Inflammatory macrophage (primary cell): ENCODE results near the gene GDF7.

Experiments used
- DNase-seq, 2 donors: peaks; one replicate each; pipeline ENCODE4 v3.0.0-alpha.2; 2020 to 2022

The GDF7 gene

DNA sequence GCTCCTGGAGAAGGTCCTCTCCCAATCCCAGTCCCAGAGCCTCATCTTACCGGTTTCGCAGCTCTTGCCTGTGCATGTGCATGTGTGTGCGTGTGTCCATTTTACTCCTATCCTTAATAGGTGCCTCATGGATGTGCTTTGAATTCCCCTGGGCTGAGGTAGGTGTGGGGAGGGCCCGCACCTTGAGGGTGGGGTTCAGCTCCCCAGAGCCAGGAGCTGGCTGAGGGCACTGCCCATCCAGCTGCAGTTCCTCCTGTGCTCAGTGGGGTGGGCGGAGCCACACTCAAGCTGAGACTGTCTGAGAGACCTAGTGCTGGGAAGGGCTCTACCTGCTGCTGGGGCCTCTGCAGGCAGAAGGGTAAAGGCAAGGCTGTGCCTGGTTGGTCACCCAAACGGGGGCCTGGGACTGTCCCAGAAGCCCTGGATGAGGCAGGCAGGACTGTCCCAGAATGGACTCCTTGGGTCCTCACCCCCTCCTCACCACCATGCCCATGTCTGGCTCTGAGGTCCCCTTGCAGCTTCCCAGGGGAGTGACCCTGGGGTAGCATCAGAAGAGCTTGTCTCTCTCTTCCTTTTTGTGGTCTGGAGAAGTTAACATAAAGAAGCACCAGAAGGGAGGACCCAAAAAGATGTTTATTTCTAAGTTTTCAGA is 8.9 kb downstream of the GDF7 start:
- no peak for DNase-seq

DNA sequence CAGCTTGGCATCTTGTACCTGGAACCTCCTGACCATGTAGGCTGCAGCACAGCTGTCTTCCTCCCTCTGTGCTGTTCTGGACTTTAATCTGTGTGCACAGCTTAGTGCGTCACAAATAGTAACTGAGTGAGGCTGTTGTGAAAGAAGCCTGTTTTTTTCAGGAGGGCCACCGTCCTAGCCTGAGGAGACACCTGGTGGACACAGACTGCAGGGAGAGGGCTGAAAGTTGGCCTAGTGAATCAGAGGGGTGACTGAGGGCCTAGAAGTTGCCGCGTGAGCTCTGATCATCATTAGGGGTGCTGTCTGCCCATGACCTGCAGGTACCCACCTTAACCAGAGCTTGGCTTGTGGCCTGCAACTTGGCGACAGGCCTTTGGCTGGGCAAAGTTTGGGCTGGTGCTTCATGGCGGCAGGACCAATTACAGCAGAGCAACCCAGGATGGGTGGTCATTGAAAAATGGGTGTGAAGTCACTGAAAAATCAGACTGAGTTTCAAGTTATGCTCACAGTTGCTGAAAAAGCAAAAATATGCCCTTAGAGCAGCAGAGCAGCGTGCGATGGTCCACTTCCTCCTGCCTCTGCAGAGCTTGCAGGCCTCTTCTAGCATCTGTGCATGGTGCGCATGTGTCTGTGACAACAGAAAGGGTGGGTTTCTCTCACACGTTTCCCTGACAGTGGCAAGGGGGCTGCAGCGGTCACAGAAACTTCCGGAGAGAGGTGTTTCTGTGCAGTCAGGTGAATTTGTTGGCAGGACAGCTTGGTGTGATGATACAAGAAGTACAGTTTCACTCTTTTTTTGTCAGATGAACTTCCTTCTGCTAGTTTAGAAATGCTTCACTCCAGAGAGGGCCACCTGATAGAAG is 9.6 kb downstream of the GDF7 start:
- DNase-seq = no peak

DNA sequence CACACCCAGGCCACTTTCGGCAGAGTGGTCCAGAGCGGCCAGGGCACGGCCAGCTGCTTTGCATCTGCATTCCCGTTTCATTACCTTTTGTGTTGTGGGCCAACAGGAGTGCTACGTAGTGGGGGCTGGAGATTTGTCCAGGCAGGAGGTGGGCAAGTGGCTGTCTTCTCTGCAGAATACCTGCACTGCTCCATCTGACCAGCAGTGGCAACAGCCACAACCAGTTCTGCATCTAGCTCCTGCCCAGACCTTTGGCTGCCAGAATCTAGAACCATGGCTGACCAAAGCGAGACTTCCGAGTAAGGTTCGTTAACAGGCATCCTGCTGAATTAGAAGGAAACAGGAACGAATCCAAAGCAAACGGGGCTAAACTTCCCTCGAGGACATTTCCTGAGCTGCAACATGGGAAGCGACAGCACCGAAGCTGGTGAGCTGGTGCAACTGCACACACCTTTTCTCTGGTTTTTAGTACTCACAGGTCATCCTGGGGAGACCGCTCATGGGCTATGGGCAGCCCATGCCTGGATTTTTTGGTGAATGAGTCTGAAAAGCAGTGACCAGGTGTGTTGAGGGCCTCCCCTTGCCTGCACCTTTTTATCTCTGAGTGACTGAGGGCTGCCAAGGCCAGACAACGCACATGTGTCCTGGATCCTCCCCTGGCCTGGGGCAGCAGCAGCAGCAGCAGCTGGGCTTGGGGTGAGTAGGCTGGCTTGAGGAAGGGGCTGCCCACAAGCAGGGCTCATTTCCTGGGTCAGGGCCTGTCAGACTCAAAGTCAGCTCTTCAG is 10.5 kb downstream of the GDF7 start:
- no peak for DNase-seq

DNA sequence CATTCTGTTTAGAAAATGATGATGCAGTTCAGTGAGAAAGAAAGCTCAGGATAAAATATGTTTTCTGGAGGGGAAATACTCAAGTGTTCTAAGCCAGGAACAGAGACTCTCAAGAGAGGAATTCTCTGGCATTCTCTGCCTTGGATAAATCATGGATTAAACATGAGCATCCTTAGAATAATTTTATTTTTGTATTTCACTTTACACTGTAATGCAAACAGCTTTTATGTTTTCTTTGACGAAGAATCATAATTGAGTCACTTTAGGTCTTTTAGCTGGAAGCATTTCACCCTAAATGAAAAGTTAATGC is 11.1 kb downstream of the GDF7 start:
- no peak for DNase-seq

DNA sequence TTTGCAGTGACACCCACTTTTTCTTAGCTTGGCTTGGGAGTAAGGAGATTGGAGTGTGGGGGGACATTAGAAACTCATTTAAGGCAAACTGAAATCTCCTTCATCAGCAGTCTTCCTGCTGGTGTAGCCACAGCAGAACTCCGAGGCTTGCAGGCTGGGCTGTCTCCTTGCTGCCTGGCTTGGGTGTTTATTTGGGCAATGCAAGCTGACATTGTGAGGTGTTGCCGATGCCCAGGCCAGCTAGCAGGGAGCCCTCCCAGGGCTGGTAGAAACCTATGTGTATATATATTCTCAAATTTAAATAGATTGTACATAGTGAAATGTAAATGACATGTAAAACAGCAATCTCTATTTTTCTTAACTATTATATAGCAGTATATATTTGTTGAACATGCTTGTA is 11.8 kb downstream of the GDF7 start:
- no peak for DNase-seq

DNA sequence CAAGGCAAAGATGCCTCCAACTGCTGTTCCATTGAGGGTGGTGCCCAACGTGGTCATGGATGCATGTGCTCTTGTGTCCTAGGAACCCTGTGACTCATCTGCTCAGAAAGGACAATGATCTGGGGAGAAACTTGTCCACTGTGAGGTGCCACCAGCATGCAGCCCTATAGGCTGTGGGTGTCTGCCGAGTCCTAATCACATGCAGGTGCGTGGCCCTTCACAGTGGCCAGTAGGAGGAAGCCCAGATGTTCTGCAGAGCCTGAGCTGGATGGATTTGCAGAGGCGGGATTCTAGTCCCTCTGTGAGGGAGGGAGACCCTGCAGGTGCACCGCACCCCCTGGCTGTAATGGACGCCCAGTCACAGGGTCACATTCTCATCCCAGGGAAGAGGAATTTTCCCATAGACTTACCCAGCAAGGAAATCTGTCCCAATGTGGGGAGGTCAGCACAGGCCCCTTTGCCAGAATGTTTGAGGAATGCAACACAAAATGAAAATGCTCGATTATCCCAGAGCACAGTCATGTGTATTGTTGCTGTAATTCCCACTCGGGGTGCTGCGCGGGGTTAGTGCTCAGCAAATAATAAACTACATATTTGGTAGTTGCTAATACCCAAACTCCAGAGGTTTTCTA is 13.9 kb downstream of the GDF7 start:
- no peak for DNase-seq

DNA sequence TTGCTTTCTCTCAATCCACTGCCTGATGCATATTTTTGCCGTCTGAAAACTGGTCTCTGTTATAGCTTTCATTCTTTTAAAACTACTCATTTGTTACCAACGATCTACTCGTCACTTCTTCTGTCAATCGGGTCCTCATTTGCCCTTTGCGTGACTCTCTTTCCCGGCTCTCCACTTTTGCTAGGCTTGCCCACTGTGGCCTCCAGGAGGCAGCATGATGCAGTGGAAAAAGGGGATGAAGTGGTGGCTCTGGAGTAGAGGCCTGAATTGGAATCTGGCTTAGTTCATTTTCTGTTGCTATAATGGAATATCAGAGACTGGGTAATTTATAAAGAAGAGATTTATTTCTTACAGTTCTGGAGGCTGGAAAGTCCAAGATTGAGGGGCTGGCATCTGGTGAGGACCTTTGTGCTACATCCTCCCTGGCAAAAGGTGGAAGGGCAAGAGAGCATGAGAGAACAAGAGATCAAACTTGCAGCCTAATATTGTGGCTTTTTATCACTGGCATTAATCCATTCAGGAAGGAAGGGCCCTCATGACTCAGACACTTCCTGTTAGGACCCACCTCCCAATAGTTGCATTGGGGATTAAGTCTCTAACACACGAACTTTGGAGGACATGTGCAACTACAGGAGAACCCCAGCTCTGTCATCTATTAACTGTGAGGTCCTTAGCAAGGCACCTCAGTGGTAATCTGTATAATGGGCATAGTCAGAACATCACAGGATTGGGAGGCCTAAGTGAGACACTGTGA is 15.4 kb downstream of the GDF7 start:
- DNase-seq = no peak

DNA sequence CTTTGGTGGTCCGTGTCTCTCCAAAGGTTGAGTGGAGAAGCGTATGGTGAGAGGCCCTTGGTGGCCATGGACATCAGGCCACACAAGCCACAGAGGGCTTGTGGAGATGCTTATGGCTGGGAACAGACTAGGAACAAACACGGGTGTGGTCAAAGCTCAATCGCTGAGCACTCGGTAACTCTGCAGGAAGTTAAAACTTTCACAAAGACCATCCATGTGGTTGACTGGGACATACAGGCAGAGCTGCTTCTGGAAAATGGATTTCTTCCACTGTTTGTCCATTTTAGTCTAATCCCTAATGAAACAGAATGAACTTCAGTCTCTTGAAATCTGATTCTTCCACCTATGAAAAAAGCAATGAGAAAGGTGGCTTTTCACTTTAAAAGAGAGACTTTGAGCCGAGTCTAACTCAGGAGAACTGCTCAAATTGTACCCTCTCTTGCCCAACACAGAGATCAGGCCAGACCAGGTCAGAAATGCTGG is 17.7 kb downstream of the GDF7 start:
- no peak for DNase-seq

DNA sequence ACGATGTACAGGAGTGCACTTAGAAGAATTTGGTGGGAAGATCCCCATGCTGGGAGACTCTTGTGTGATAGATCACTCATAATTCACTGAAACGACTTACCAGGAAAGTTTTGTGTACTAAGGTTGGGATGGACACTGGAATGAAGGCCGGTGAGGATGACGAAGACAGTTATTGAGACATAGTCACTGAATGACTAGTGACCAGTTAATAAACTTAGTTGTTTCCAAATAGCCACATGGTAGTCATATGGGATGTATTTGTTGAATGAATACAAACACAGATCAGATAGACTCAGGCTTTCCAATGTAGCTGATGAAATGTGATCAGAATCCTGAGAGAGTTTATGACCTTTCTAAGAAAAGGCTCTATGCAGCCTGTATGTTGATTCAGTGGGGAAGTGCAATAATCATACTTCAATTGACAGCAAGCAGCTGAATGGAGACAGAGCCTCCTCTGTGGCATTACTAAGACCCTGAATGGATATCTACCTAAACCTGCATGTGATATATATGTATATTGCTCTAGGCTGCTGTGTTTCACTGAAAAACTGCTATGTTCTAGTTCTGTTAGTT is 20.4 kb downstream of the GDF7 start:
- no peak for DNase-seq

DNA sequence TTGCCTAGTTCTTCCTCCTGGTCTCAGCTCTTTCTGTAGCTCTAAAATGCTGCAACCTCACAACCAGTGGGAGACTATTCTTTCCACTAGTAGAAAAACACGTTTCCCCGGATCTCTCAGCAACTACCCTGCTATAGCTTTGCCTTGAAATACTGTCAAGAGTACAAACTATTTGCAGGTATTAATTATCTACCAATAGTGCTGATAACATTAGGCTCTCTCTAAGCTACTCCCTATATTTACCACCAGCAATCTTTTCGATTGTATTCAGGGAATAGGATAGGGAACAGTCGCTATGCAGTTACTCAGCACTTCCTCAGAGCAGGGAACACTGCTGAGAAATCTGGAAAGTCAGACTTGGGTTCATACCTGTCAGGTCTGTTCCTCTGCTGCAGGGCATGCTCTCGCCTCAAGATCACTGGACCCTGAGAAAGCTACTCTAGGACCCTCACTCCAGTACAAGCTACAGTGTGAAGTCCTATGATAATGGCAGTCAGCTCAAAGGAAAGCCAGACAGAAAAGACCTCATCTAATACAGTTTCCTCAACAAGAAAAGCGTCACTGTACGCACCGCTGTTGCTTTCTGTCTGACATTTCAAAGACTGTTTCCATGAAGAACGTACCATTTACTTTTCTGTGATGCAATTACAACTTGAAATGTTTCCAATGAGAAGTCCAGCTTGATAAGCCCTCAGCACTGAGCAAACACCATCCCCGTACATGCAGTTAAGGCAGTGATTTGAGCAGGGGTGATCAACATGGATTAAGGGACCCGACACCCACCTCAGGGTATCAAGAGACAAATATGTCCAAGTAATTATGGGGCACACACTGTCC is 22.7 kb downstream of the GDF7 start:
- DNase-seq = no peak

DNA sequence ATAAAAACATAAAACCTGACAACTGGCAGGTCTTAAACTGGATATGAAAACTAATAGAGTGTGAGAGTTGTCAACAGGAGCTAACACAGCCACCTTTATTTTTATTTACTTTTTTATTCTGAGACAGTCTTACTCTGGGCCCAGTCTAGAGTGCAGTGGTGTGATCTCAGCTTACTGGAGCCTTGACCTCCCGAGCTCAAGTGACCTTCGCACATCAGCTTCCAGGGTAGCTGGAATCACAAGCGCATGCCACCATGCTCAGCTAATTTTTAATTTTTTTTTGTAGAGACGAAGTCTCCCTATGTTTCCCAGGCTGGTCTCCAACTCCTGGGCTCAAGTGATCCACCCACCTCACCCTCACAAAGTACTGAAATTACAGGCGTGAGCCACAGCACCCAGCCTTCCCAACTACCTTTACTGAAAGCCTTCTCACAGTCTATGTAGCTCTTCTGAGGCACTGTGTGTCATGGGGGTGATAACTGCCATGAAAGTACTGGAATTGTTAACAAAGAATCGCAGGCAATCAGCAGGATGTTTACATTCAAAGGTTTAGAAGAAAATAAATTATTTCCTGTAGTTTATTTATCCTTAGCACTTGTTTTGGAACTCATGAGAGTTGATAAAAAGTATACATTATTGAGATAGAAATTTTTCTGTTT is 24.3 kb downstream of the GDF7 start:
- DNase-seq = no peak

DNA sequence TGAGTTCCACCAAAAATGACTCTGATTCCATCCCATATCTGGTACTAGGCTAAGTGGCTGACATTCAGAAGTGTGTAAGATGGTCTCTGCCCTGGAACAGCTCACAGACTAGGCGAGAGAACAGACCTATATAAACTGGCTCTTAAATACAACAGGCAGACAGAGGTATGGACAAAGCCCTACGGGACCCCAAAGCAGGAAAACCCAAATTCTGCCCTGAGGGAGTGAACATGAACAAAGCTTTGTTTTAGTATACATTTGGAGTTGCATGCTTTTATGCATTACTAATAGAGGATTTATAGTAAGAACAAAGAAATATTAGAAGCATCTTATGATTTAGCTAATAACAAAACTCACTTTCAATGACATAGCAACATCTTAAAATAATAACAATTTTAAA is 25.1 kb downstream of the GDF7 start:
- no peak for DNase-seq

DNA sequence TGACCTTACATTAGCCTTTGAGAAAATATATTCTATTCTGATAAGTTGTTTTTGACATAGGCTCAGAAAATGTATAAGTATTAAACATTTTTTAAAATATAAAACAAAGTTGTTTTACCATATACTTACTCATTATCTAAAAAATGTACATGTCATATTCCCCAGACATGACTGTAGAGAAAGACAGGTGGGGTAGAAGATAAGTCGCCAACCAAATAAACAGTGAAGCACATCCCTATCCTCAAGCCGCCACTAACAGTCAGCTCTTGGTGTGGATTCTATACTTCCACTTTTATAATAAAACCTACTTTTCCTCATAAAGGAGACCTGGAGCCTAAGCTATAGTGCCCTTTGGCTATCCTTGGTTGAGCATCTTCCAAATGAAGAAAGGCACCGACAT is 26.4 kb downstream of the GDF7 start:
- no peak for DNase-seq

DNA sequence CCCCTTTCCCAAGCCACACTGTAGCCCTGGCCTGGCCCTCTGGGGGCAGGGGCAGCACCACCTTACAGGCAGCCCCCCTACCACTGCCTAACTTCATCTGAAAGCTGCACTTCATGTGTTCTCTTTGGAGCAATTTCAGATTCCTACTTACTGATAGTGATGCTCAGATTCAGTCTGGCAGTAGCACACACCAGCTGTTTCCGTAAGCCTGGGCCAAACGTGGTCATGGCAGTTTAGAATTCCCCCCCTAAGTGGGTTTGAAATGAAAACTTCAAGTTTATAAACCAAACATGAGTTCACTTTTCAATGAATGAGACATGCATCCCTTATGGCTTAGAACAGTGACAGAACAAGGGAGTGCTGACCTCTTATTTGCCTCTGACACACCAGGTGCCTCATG is 29.4 kb downstream of the GDF7 start:
- no peak for DNase-seq

DNA sequence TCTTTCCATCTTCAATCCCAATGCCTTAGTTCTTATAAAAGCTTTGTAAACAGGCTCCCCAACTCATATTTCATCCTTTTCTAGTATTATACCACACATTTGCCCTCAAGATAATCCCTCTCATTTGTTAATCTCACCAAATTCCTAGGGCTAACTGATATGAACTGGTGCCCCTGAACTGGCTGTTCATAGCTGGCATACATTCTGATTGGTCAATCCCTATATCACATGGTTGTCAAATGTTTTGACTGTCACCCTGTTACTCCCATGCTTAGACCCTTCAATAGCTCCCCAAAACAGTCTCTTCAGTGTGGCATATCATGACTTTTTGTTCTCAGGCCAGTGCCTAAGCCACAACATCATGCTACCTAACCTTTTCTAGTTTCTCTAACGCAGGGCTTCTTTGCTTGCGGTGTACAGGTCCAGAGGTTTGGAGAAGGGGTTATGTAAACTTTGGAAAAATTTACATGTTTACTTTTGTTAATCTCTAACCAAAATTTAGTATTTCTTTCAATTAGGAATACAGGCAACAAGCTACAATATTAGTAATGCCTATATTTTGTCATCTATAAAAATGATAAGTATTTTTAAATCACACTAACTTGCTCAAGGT is 30.5 kb downstream of the GDF7 start:
- no peak for DNase-seq

DNA sequence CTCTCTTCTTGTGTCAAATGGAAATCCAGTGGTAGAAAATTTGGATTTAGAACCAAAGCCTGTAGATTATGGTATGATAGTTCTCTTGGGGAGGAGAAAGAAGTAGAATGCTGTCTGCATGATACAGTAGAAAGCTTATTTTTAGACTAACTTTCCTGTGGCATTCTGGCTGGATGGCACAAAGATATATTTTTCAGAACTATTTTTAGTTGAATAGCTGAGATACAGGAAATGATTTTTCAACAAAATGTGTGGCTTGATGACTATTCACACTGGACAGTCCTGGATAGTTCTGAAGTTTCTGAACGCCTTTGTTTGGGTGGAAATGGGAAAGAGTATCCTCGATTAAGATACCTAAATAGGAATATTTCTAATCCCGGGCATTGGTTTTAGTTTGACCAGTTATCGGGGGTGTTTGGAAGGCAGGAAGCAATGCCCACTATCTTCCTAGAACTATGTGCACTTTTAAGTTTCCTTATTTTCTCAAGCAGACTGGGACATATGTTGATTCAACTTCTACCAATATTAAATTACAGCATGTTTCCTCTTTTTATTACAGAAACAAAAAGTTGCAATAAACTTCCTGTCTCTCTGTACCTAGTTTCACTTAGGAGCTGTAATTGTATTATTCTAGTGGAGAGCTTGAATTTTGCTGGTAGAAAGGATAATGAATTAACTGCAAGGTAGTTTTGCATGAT is 32.1 kb downstream of the GDF7 start:
- DNase-seq = peak; percentile 11 to 74

DNA sequence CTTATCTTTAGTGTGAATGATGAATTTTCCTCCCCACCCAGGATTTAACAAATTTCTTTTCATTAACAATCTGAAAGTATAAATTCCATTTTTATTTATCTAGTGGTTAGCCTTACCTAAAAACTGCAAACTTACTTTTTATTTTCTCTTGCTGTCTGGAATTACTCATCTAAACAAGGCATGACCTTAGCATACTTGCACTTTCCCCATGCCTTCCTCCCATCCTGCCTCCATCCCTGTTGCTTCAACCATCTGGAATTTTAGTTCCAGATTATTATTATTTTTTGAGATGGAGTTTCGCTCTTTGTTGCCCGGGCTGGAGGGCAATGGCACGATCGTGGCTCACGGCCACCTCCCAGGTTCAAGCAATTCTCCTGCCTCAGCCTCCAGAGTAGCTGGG is 35.6 kb downstream of the GDF7 start:
- no peak for DNase-seq

DNA sequence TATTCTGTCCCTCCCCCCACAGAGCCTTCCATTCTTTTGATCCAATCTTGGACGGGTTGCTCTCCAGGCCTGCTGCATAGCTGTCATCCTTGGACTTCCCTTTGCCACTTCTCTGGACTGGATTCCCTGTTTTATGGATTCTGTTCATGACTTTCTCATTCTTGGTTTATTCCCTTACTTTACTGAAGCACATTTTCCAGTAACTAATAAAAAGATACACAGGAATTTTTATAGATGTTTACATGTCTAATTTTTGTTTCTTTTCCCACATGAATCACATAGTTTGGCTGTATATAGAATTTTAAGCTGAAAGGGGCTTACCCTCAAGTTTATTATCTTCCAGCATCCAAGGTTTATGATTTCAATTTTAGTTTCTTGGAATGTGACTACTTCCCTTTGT is 37.9 kb downstream of the GDF7 start:
- no peak for DNase-seq

DNA sequence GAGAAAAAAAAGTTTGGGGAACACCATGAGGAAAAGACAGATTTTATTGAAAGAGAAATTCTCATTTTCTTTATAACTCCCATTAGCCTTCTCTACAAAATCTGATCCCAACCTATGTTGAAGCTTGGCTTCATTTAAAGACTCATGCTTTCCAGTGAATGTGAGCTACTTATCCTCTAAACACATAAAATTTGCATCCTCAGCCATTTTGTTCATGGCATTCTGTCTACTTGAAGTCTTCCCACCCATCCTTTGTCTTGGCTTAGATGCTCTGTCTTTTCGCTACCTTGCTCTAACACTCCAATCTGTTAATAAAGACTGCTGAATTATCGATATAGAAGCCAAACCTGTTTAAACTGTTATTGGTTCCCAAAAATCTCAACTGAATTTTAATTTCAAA is 39.3 kb downstream of the GDF7 start:
- no peak for DNase-seq
